ENCODE measurements around the gene SERPINI2.

Gene SERPINI2

GRCh38 chr3:167473863-167474262 lies at the start of gene SERPINI2:
Gene SERPINI2, minus strand, starts transcription at chr3:167474042. Its CDS starts 2,208 bp downstream, at chr3:167471834.
- no peak for TF ChIP-seq CTCF (IDR thresholded peaks at IDR 0.05; ENCODE audit: borderline replicate concordance, insufficient read depth, low read depth, low read length)

GRCh38 chr3:167521006-167521355 lies 47.1 kb upstream of the SERPINI2 start:
- TF ChIP-seq CTCF (IDR thresholded peaks at IDR 0.05; ENCODE audit: borderline replicate concordance, insufficient read depth, low read depth, low read length), result no peak
- H3K4me3 ChIP-seq (ENCODE audit: low read depth, low read length), result no peak overlapping the region

More at GRCh38 chr3:167473863-167474262, at the start of gene SERPINI2:
- no peak within 1 kb of the TSS for H3K4me3 ChIP-seq (ENCODE audit: low read depth, low read length)

GRCh38 chr3:167520266-167521005 lies 46.6 kb upstream of the SERPINI2 start:
- TF ChIP-seq CTCF (IDR thresholded peaks at IDR 0.05; ENCODE audit: borderline replicate concordance, insufficient read depth, low read depth, low read length), result no peak

GRCh38 chr3:167507954-167508353 lies 34.1 kb upstream of the SERPINI2 start:
- no peak overlapping the region for H3K4me3 ChIP-seq (ENCODE audit: low read depth, low read length)
- no peak for TF ChIP-seq CTCF (IDR thresholded peaks at IDR 0.05; ENCODE audit: borderline replicate concordance, insufficient read depth, low read depth, low read length)

More at GRCh38 chr3:167520266-167521005, 46.6 kb upstream of the SERPINI2 start:
- H3K4me3 ChIP-seq (ENCODE audit: low read depth, low read length), result no peak overlapping the region

- no peak for TF ChIP-seq CTCF (IDR thresholded peaks at IDR 0.05; ENCODE audit: borderline replicate concordance, insufficient read depth, low read depth, low read length)
- H3K4me3 ChIP-seq (ENCODE audit: low read depth, low read length), result no peak overlapping the region
These were observed 28.6 kb upstream of the SERPINI2 start for GRCh38 chr3:167502401-167502800.

GRCh38 chr3:167501941-167502340 lies 28.1 kb upstream of the SERPINI2 start:
- TF ChIP-seq CTCF (IDR thresholded peaks at IDR 0.05; ENCODE audit: borderline replicate concordance, insufficient read depth, low read depth, low read length), result no peak
- no peak overlapping the region for H3K4me3 ChIP-seq (ENCODE audit: low read depth, low read length)

GRCh38 chr3:167497903-167498302 lies 24.1 kb upstream of the SERPINI2 start:
- no peak for TF ChIP-seq CTCF (IDR thresholded peaks at IDR 0.05; ENCODE audit: borderline replicate concordance, insufficient read depth, low read depth, low read length)
- no peak overlapping the region for H3K4me3 ChIP-seq (ENCODE audit: low read depth, low read length)
